ENCODE data around the gene NRROS. TPM values are rescaled to one million over a fixed set of nuclear protein-coding genes. Genes with fewer than 3 reads are reported as not detected.

The NRROS gene
- total RNA-seq: 10 to 100 TPM; 10.3 to 16.0 TPM

GRCh38 chr3:196639483-196640296 is at the start of gene NRROS:
Gene NRROS (plus strand): TSS chr3:196639694. CDS start chr3:196654540, 14,846 bp downstream.

Small RNA genes lying within 50 kb of the gene (small RNA-seq; reads per million reads assigned to genes)
- 0.04 to 0.06 reads per million in 2 donors for gene RNU6-646P

Other genes starting within 250 kb of the NRROS start
- gene UBXN7, start 207.3 kb upstream of the NRROS start, total RNA-seq: 10 to 100 TPM; 11.7 to 20.6 TPM
- gene RNF168, start 135.9 kb upstream of the NRROS start, total RNA-seq: 10 to 100 TPM; 12.4 to 16.0 TPM
- not detected for gene SMCO1, start 124.3 kb upstream of the NRROS start, total RNA-seq
- 1 to 10 TPM; 5.2 to 7.3 TPM for gene WDR53, start 71.1 kb upstream of the NRROS start, total RNA-seq
- 10 to 100 TPM in 1 of 2 donors, 1 to 10 TPM in 1; 6.2 to 11.7 TPM for gene FBXO45, start 71.0 kb upstream of the NRROS start, total RNA-seq
- 1 to 10 TPM; 4.3 to 5.9 TPM for gene CEP19, start 72.6 kb downstream of the NRROS start, total RNA-seq
- 10 to 100 TPM; 32.6 to 49.9 TPM for gene PIGX, start 72.7 kb downstream of the NRROS start, total RNA-seq
- 10 to 100 TPM; 27.5 to 38.6 TPM for gene PAK2, start 100.2 kb downstream of the NRROS start, total RNA-seq
- 10 to 100 TPM; 38.2 to 51.0 TPM for gene SENP5, start 228.2 kb downstream of the NRROS start, total RNA-seq